ENCODE results near the gene CHRDL1.
"Not testable (repeated sequence)": the region's sequence is repeated elsewhere in the genome, so short reads cannot be mapped to it uniquely, and the experiment has no call there.

Gene CHRDL1

GRCh38 chrX:110795645-110796406 lies at the start of gene CHRDL1:
Gene CHRDL1 (minus strand): TSS chrX:110795817. CDS start chrX:110792181, 3,636 bp downstream.
- DNase-seq: no peak

GRCh38 chrX:110836982-110837381 lies 41.4 kb upstream of the CHRDL1 start:
- DNase-seq: no peak

GRCh38 chrX:110836451-110836850 lies 40.8 kb upstream of the CHRDL1 start:
- no peak for DNase-seq

GRCh38 chrX:110836001-110836400 lies 40.4 kb upstream of the CHRDL1 start:
- DNase-seq: no peak

GRCh38 chrX:110825972-110826371 lies 30.4 kb upstream of the CHRDL1 start:
- DNase-seq: no peak

- DNase-seq: not testable (repeated sequence)
These were observed 20.9 kb upstream of the CHRDL1 start for GRCh38 chrX:110816543-110816942.

- DNase-seq: no peak
These were observed 10.5 kb upstream of the CHRDL1 start for GRCh38 chrX:110806145-110806544.

- DNase-seq: no peak
These were observed 9.7 kb upstream of the CHRDL1 start for GRCh38 chrX:110805303-110805702.

- no peak for DNase-seq
These were observed 8.8 kb upstream of the CHRDL1 start for GRCh38 chrX:110804446-110804845.

GRCh38 chrX:110803506-110803905 lies 7.9 kb upstream of the CHRDL1 start:
- no peak for DNase-seq

GRCh38 chrX:110796407-110796697 lies 735 bp upstream of the CHRDL1 start:
- DNase-seq: no peak

GRCh38 chrX:110794601-110795000 lies 1.0 kb downstream of the CHRDL1 start:
- DNase-seq: no peak

- no peak for DNase-seq
These were observed 4.5 kb downstream of the CHRDL1 start for GRCh38 chrX:110791071-110791470.

GRCh38 chrX:110786486-110786885 lies 9.1 kb downstream of the CHRDL1 start:
- DNase-seq: no peak

- DNase-seq: no peak
These were observed 35.8 kb downstream of the CHRDL1 start for GRCh38 chrX:110759785-110760184.

- no peak for DNase-seq
These were observed 36.7 kb downstream of the CHRDL1 start for GRCh38 chrX:110758781-110759422.

GRCh38 chrX:110755611-110756010 lies 40.0 kb downstream of the CHRDL1 start:
- DNase-seq: no peak

- DNase-seq: no peak
These were observed 40.6 kb downstream of the CHRDL1 start for GRCh38 chrX:110755061-110755460.

GRCh38 chrX:110750526-110751189 lies 45.0 kb downstream of the CHRDL1 start:
- no peak for DNase-seq

GRCh38 chrX:110748256-110748806 lies 47.3 kb downstream of the CHRDL1 start:
- no peak for DNase-seq

GRCh38 chrX:110746014-110746413 lies 49.6 kb downstream of the CHRDL1 start:
- no peak for DNase-seq

- no peak for DNase-seq
These were observed 50.3 kb downstream of the CHRDL1 start for GRCh38 chrX:110745288-110745687.

- no peak for DNase-seq
These were observed 51.8 kb downstream of the CHRDL1 start for GRCh38 chrX:110743679-110744340.
